ENCODE measurements around the gene ZSCAN9. TPM values are rescaled to one million over a fixed set of nuclear protein-coding genes. Genes with fewer than 3 reads are reported as not detected.

ZSCAN9 gene
- total RNA-seq, 1 experiment from 2014 or later: 25.8 TPM

- no TSS peak for BruUV-seq (replicated peaks)
- Mint-ChIP-seq H3K27ac (ENCODE audit: unreplicated experiment) (peak overlapping the region; percentile 68), H3K4me1 (ENCODE audit: low read depth, unreplicated experiment) (peaks cover 17% of the 10 kb centered on the region), H3K27me3 (ENCODE audit: unreplicated experiment) (no peaks in the 10 kb centered on the region), H3K9me3 (ENCODE audit: low read depth, unreplicated experiment) (no peaks in the 10 kb centered on the region), H3K36me3 (ENCODE audit: insufficient read depth, unreplicated experiment) (peaks cover 11% of the 10 kb centered on the region), H3K4me3 (ENCODE audit: low read depth, unreplicated experiment) (peak overlapping the region; percentile 71)
- CTCF ChIA-PET: no interaction called here
- intact Hi-C loops (cut with micrococcal nuclease; ENCODE audit: unreplicated experiment): loop anchor here (2.0 to 10.0 kb wide), 4 partner anchors 71 to 310 kb away; partner anchors contain the start of gene ZKSCAN8
- DNase-seq: peak; percentile 17
- no peak for TF ChIP-seq CTCF (IDR thresholded peaks at IDR 0.05; ENCODE audit: unreplicated experiment)
Observed at GRCh38 chr6:28211840-28212509, 13.1 kb upstream of the ZSCAN9 start.

GRCh38 chr6:28212510-28213212, 12.4 kb upstream of the ZSCAN9 start:
- peaks cover 15% of the 10 kb centered on the region for H3K36me3 Mint-ChIP-seq (ENCODE audit: insufficient read depth, unreplicated experiment)
- CTCF ChIA-PET: no interaction called here

GRCh38 chr6:28213213-28213523, 11.9 kb upstream of the ZSCAN9 start:
- CTCF ChIA-PET: no interaction called here
- no peak for DNase-seq
- no peaks in the 10 kb centered on the region for H3K27me3 Mint-ChIP-seq (ENCODE audit: unreplicated experiment)
- H3K9me3 Mint-ChIP-seq (ENCODE audit: low read depth, unreplicated experiment): no peaks in the 10 kb centered on the region
- no peak for TF ChIP-seq CTCF (IDR thresholded peaks at IDR 0.05; ENCODE audit: unreplicated experiment)
- peak overlapping the region; percentile 71 for H3K4me3 Mint-ChIP-seq (ENCODE audit: low read depth, unreplicated experiment)
- H3K27ac Mint-ChIP-seq (ENCODE audit: unreplicated experiment): peak overlapping the region; percentile 68
- no TSS peak for BruUV-seq (replicated peaks)
- H3K4me1 Mint-ChIP-seq (ENCODE audit: low read depth, unreplicated experiment): peaks cover 17% of the 10 kb centered on the region
- intact Hi-C loops (cut with micrococcal nuclease; ENCODE audit: unreplicated experiment): loop anchor here (2.0 to 10.0 kb wide), 4 partner anchors 72 to 311 kb away; partner anchors contain the start of gene ZKSCAN8
- peaks cover 20% of the 10 kb centered on the region for H3K36me3 Mint-ChIP-seq (ENCODE audit: insufficient read depth, unreplicated experiment)

More at GRCh38 chr6:28212510-28213212, 12.4 kb upstream of the ZSCAN9 start:
- Mint-ChIP-seq H3K27ac (ENCODE audit: unreplicated experiment) (peak overlapping the region; percentile 68), H3K27me3 (ENCODE audit: unreplicated experiment) (no peaks in the 10 kb centered on the region), H3K9me3 (ENCODE audit: low read depth, unreplicated experiment) (no peaks in the 10 kb centered on the region), H3K4me3 (ENCODE audit: low read depth, unreplicated experiment) (peak overlapping the region; percentile 71), H3K4me1 (ENCODE audit: low read depth, unreplicated experiment) (peaks cover 17% of the 10 kb centered on the region)
- TF ChIP-seq CTCF (IDR thresholded peaks at IDR 0.05; ENCODE audit: unreplicated experiment): no peak
- DNase-seq: peak; percentile 90
- intact Hi-C loops (cut with micrococcal nuclease; ENCODE audit: unreplicated experiment): loop anchor here (2.0 to 10.0 kb wide), 4 partner anchors 72 to 310 kb away; partner anchors contain the start of gene ZKSCAN8
- TSS peak; percentile 100 for BruUV-seq (replicated peaks)

- no peak overlapping the region for H3K4me3 Mint-ChIP-seq (ENCODE audit: low read depth, unreplicated experiment)
- peaks cover 30% of the 10 kb centered on the region for H3K36me3 Mint-ChIP-seq (ENCODE audit: insufficient read depth, unreplicated experiment)
- TF ChIP-seq CTCF (IDR thresholded peaks at IDR 0.05; ENCODE audit: unreplicated experiment): no peak
- H3K27ac Mint-ChIP-seq (ENCODE audit: unreplicated experiment): no peak overlapping the region
- no peak for DNase-seq
- H3K4me1 Mint-ChIP-seq (ENCODE audit: low read depth, unreplicated experiment): peaks cover 17% of the 10 kb centered on the region
- no peaks in the 10 kb centered on the region for H3K9me3 Mint-ChIP-seq (ENCODE audit: low read depth, unreplicated experiment)
- H3K27me3 Mint-ChIP-seq (ENCODE audit: unreplicated experiment): no peaks in the 10 kb centered on the region
- intact Hi-C loops (cut with micrococcal nuclease; ENCODE audit: unreplicated experiment): loop anchor here (10.0 kb wide), 1 partner anchor 201 kb away; no protein-coding TSS in a partner anchor
- no TSS peak for BruUV-seq (replicated peaks)
- CTCF ChIA-PET: interaction anchor here (0.6 kb wide), 1 partner anchor 313 kb away, joined by 3 read pairs; no protein-coding TSS in a partner anchor
Observed at GRCh38 chr6:28215425-28215824, 9.7 kb upstream of the ZSCAN9 start.
